Measurements from ENCODE around the gene TAB2.
"Not testable (repeated sequence)": the region's sequence is repeated elsewhere in the genome, so short reads cannot be mapped to it uniquely, and the experiment has no call there.

The TAB2 gene

DNA sequence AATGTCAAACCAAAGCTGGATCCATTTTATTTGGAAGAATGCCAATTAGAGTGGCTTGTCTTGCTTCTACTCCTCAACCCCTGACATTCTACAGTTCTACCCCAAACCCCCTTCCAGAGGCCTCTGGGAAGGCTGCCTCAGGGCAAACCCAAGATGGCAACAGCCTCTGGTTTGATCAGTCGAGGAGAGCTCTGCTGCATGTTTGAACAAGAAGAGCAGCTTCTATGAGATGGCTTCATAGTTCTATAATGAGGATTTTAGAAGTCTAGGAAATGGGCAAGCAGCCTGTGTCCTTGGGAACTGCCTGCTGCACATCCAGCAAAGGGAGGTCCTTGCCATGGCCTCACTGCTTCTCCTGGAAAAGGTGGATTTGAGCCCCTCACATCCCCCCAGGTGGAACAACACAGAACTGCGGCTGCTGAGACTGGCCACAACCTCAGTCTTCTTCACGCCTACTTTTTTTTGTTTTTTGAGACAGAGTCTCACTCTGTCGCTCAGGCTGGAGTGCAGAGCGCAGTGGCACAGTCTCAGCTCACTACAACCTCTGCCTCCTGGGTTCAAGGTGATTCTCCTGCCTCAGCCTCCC is 129.4 kb downstream of the TAB2 start:
- DNase-seq = no peak

- DNase-seq = no peak
Measured at GRCh38 chr6:149448821-149449453, 131.4 kb downstream of the TAB2 start.

DNA sequence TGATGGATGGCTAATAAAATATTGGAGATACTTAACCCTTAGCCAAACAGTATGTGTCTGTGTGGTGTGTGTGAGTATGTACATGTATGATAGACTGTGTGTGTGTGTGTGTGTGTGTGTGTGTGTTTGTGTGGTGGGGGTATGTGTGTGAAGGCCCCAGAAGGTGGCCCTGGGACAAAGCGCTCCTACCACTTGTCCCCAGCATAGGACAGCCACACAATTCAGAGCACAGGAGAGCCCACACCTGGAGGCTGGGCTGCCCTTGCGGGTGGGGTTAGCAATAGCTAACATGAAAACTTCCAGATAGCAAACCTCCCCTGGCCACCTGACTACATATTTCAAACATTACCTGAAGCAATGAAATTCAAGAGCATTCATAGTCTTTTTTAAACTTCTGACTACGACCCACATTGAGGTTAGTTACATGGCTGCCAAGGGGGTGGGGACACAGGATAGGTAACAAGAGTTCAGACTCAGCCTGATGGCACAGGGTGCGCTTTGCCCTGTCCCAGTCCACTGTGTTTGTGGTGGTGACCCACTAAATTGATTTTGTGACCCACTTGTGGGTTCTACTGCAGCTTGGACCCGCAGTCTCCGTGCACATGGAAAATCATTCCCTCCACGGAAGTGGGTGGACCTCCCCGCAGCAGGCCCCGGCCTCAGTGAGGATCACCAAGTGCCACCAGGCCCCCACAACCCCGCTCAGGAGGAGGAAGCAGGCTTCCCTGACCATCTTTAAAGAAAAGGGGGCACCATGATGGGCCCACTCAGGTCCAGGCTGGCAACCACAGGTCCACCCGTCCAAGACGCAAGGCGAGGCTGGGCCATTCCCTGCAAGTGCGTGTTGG is 132.5 kb downstream of the TAB2 start:
- DNase-seq = no peak

GRCh38 chr6:149450679-149451375 is 133.3 kb downstream of the TAB2 start:
- peak; percentile 48 for DNase-seq

GRCh38 chr6:149451376-149452036 is 134.0 kb downstream of the TAB2 start:
- peak; percentile 62 for DNase-seq

GRCh38 chr6:149452037-149452939 is 134.8 kb downstream of the TAB2 start:
- no peak for DNase-seq

DNA sequence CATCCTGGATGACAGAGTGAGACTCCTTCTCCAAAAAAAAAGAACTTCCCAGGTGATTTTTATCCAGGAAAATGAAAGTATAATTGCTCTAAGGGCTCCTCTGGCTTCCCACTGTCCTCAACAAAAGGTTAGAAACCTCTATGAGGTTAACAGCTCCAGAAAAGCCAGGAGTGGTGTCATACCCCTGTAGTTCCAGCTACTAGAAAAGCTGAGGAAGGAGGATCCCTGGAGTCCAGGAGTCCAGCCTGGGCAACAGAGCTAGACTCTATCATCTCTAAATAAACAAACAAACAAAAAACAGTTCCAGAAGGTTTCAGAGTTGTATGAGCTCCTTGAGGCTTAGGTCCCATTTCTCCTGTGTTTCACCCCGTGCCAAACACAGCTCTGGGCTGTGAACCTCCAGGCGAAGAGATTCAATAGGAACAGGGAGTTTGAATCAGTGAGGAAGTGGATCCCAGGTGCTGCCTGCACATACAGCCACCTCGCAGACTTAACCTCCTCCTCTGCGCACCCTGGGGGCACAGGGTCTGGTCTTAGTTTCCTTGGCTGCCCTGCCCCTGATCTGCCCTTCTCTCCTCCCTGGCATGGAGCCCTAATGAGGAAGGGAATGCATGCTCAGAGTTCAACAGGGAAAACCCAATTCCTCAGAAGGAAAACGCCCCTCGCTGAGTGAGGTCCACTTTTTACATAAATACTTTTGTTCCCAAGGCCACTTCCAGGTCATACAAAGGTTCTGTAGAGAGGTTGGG is 136.3 kb downstream of the TAB2 start:
- DNase-seq = no peak

DNA sequence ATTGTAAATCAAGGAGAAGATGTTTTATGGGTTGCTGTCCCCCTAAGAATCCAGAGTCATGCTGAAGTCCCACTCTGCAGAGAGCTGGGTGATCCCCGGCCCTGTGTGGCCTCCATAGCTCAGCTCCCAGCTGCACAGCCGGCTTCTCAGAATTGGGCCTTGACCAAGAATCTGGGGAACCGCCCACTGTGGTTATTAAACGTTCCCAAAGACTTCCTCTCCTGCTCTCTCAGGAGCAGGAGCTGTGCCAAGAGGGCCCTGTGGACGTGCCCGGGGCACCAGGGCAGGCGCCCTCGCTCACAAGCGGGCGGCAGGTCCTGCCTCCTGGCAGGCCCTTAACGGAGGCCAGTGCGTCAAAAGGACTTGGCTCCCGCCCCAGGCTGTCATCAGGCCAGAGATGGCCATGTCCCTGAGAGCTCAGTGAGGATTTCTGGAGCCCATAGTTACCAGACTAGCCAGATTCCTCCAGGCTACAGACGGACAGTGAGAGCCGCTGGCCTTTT is 136.9 kb downstream of the TAB2 start:
- DNase-seq = peak; percentile 70

DNA sequence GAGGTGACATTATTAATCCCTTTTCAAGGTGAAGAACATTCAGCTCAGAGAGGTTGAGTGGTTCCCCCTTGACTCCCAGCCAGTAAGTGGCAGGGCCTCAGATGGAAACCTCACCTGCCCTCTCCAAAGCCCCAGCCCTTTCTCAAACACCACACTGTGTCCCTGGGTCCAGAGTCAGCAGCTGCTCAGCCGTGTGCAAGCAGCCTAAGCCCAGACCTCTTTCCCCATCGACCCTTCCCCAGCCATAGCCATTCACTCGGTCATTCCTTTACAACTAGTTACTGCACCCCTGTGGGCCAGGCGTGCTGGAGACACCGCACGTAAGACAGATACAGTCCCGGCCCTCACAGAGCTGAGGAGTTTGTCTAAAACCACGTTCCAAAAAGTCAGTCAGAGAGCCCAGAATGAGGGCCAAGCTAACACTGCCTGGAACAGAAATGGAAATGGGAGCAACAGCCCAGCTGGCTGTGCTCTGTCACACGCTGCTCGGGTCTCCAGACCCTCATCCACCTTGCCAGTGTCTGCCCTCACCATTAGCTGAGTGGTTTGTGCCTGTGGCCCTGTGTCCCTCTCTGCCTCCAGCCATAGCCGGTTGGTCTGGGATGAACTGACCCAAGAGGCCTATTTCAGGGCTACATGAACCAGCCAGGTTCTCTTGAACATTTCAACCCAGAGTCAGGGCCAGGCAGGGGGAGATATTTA is 137.7 kb downstream of the TAB2 start:
- no peak for DNase-seq

- DNase-seq = no peak
Measured at GRCh38 chr6:149456311-149457021, 139.0 kb downstream of the TAB2 start.

GRCh38 chr6:149457316-149457884 is 139.9 kb downstream of the TAB2 start:
- DNase-seq = no peak

DNA sequence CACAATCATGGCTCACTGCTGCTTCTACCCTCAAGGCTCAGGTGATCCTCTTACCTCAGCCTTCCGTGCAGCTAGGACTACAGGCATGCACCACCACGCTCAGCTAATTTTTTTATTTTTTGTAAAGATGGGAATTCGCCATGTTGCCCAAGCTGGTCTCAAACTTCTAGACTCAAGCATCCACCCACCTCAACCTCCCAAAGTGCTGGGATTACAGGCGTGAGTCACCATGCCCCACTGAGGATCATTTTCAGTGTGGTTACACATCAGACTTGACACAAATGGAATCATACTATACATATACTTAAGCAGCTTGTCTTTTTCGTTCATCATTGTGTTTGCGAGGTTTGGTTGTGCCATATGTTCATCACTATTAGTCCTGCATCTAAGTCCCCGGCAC is 140.7 kb downstream of the TAB2 start:
- no peak for DNase-seq

DNA sequence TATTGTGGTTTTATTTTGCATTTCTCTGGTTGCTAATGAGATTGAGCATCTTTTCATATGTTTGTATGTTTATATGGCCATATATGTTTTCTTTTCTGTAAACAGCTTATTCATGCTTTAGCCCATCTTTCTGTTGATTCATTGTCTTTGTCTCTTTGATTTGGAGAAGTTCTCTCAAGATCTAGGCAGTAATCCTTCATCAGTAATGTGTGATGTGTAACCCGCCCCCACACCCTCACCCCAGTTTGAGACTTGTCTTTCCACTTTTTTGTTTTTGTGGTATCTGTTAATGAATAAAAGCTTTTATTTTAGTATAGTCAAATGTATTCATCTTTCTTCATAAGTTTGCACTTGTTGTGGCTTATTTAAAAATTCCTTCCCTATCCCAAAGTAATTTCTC is 141.3 kb downstream of the TAB2 start:
- no peak for DNase-seq

- no peak for DNase-seq
Measured at GRCh38 chr6:149459761-149460160, 142.2 kb downstream of the TAB2 start.

GRCh38 chr6:149460249-149460648 is 142.7 kb downstream of the TAB2 start:
- not testable (repeated sequence) for DNase-seq
